KBM-7 (cell line): Measurements from ENCODE around the gene ARID5A.

Experiments used
- DNase-seq: peaks from one replicate; pipeline ENCODE4 v3.0.0-alpha.2; 2015
- in situ Hi-C: fragments of 300-500 bp; cut with MboI; formaldehyde crosslinking; loops from 2 replicates; pipeline ENCODE4 v1.14.3; 2020; ENCODE audit warnings: low sequenced_read_pairs, low pct_unique_long_range_greater_than_20kb, mixed read lengths

Gene ARID5A

DNA sequence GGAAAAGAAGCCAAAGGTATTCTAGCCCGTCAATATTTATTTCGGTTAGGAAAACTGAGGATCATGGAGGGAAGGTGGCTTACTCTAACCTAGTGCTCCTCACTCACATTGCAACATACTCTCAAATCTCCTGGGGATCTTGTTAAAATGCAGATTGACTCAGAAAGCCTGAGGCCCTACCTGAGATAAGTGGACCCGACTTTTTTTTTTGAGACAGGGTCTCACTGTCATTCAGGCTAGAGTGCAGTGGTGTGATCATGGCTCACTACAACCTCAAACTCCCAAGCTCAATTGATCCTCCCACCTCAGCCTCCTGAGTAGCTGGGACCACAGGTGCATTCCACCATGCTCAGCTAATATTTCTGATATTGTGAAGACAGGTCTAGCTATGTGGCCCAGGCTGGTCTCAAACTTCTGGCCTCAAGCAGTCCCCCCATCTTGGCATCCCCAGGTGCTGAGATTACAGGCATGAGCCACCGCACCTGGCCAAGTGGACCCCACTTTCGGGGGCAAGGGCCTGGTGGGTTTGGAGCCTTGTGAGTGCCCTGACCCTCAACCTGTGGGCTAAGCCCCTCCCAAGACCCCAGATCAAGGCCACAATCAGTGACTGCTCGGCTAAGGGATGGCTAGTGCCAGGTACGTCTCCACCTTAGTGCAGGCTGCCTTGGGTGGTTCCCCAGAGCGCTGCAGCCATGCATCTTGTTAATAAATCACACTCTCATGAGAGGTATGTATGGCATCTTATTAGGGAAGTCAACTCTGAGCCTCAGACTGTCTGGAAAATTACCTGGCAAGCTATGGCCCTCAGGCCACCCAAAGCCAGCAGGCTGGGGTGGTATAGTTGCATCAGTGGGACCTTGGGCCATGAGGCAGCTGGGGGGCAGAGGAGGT lies 30.3 kb upstream of the ARID5A start:
- no peak for DNase-seq
- in situ Hi-C loops, result no loop called here

DNA sequence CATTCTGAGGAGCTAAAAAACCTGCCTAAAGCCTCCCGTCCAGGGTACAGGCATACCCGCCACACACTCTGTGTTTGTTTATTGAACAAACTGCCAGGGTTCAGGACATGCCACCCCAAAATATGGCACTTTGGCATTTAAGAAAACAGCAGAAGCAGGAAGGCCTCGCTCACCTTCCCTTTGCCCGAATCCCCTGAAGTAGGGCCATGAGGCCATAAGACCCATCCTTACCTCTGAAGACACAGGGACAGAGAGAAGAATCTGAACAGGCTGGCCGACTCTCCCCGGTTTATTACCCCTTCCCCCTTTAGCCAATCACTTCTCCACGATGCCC lies 29.7 kb upstream of the ARID5A start:
- DNase-seq, result no peak
- in situ Hi-C loops, result no loop called here

DNA sequence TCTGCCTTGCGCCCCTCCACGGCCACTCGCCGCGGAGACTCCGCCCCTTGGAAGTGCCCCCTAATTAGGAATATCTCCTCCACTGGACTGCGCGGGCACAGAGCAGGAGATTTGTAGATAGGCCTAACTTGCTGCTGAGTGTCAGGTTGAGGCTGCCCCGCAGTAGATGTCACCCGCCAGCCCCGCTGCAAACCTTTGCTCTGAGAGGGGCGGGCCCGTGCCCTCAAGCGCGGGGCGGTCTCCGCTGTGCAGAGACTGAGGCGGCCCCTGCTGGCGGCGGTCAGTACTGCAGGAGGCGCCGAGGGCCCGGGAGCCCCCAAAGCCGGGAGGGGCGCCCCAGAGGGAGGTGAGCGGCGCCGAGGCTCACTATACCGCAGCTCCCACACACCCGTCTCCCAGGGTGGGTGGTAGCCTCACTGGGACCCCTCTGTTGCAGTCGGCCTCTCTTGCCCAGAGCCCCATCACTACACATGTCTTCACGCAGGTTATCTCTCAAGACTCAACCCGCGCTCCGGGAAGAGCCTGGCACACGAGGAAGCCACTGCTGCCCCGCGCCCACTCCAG lies 28.5 kb upstream of the ARID5A start:
- DNase-seq, result peak; percentile 73
- in situ Hi-C loops, result no loop called here

DNA sequence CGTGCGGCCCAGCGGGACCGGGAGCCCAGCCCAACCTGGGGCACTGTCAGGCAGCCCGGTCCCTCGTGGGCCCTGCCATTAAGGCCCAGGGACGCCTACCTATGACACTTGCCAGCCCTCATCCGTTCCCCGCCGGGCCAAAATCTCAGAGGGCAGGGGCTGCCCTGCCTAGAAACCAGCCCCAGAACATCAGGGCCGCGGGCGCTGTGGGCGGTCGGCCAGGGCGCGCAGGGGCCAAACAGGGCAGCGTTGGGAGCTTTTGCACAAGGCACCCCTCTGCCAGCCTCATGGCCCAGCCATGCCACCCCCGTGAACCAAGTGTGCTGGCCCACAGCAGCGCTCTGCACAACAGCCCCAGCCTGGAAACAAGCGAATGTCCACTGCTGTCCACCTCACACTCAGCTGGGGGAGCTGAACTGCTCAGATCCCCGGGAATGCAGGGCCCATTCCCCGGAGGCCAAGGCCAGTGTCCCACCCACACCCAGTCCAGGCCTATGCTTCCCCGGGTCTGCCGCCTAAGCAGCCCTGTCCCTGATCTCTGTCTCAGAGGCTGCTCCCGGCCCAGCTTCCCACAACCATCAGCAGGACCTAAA lies 27.9 kb upstream of the ARID5A start:
- in situ Hi-C loops, result no loop called here

DNA sequence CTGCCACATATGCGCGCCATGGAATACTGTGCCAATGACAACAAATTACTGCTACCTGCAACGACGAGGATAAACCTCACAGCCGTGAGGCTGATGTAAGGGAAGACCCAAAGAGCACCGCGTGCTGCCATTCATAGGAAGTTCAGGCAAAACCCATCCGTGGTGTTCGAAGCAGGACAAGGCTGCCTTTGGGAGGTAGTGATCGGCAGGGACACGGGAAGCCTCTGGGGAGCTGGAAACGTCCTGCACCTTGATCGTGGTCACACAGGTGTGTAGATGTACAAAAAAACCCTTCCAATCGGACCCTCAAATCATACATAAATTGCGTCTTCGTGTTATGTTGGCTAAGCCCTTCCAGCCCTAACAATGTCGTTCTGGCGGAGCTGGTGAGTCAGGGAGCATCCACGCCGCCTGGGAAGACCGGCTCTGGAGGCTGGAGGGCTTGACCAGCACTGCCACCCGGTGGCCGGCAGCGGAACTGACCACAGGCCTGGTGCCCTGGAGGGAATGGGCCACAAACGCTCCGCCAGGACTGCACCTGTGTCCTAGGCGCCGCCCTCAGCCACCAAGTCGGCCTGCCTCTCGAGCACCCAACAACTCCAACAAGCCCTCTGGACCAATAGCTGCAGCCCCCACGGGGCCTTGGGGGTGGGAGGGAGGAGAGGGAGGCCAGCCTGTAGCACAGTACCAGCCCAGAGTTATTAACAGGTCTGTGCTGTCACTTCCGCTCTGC lies 27.3 kb upstream of the ARID5A start:
- peak; percentile 81 for DNase-seq
- in situ Hi-C loops, result no loop called here

More for the DNA sequence above, 27.9 kb upstream of the ARID5A start:
- DNase-seq, result no peak

DNA sequence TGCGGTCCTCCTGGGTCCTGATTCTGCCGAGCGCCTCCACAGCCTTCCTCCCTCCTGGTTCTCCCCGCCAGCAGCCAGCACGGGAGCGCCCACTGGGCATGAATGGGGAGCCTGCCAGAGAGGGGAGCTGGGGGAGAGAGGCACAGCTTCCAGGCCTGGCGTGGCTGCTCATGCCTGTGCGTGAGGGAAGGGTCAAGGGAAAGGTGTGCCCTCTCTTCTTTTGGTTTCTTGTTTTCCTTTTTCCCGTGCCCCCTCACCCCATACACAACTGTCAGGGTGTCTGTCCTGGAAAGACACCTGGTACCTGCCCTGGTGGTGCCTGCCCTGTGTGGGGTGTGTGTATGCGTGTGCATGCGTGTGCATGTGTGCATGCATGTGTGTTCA lies 26.7 kb upstream of the ARID5A start:
- in situ Hi-C loops, result no loop called here
- no peak for DNase-seq

DNA sequence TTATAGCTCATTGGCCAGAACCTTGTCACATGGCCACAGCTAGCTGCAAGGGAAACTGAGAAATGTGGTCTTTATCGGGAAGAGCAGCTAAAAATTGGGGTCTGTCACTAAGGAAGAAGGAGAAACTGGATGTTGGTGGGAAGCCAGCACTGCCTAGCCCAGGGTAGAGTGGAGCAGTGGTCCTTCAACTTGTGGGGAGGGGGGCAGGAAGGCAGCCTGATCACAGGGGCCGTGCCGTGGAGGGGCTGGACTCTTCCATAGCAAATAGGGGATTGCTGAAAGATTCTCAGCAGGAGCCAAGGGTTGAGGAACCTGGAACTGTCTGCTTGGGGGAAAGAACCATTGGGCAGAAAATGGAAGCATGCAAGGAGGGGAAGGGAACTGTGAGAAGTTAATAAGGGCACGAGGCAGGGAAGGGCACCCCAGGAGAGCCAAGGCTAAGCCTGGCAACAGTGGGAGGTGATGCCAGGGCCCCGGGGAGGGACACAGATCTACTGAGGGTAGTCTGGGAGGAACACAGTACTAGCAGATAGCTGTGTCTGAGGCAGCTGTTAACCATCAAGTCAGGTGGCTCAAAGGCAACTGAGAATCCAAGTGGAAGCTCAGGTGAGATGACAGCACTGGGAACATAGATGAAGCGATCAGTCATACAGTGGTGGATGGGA lies 25.5 kb upstream of the ARID5A start:
- DNase-seq, result no peak

DNA sequence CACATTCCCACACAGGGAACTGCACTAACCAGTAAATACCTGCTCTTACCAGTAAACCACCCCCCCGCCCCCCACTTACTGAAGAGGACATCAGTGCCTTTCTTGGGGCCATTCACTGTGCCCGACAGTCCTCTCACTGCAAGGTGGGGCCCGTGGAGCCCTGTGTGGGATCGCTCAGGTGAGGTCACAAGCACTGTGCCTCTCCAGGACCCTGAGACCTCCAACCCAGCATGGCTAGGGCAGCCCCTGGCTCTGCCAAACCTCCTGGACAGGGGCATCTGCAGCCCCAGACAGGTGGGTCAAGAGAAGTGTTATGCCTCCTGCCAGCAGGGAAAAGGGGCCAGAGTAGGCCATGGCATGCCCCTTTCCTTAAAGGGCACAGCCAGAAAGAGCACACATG lies 24.7 kb upstream of the ARID5A start:
- no peak for DNase-seq
- in situ Hi-C loops, result no loop called here

More for the DNA sequence above, 25.5 kb upstream of the ARID5A start:
- in situ Hi-C loops, result no loop called here

DNA sequence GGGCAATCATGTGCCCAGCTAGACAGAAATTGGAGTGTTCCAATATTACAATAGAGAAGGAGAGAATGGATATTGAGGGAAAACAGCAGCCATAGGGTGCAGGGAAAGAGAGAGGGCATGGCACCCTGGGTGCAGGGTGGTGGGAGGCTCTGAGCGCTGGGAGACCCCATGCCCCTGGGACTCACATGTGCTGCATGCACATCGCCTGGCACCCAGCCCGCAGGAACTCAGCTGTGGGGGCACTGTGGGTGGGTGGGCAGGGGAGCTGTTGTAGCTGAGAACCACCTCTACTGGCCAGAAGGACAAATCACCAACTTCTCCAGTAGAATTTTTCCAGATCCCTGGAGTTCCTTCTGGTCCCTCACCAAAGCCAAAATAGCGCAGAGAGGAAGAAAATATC lies 24.2 kb upstream of the ARID5A start:
- in situ Hi-C loops, result no loop called here
- DNase-seq, result no peak

DNA sequence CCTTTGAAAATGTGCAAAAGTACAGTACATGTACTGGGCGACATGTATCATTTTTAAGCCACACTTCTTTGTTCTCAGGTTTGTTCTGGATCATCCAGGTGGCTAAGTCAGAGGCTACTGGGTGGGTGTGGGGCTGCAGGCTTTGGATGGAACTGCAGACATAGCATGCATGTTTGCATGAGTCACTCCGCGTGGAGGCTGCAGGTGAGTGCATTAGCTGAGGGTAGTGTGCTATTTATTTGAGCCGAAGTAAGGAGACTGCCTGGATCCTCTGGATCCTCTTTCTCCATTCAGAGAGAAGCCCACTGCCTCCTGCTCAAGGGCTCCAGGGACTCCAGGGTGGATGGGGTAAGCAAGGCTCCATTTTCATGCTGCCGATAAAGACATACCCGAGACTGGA lies 22.0 kb upstream of the ARID5A start:
- in situ Hi-C loops, result no loop called here
- DNase-seq, result no peak

DNA sequence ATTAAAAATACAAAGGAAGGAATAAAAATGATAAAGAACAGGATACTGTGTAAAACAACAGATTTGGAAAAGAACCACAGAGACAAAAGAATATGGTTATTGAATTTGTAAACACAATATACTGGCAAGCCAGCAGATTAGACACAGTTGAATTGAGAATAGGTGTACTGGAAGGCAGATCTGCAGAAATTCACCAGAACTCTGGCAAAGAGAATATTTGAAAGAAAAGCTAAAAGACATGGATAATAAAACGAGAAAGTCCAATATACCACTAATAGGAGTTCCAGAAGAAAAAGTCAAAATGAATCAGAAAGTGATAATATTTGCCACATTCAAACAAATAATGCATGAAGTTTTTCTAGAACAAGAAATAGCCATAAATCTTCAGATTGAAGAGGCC lies 19.5 kb upstream of the ARID5A start:
- in situ Hi-C loops, result no loop called here
- DNase-seq, result no peak

DNA sequence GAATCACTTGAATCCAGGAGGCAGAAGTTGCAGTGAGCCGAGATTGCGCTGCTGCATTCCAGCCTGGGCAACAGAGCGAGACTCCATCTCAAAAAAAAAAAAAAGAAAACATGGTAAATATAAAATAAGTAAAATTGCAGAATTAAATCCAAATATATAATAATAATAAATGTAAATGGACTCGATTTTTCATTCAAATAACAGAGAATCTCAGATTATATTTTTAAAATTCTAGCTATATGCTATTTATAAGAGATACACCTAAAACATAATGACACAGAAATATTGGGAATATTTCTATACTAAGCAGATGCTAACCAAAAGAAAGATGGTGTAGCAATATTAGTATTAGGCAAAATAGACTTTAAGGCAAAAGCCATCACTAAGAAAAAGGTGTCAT lies 16.3 kb upstream of the ARID5A start:
- in situ Hi-C loops, result no loop called here
- no peak for DNase-seq

DNA sequence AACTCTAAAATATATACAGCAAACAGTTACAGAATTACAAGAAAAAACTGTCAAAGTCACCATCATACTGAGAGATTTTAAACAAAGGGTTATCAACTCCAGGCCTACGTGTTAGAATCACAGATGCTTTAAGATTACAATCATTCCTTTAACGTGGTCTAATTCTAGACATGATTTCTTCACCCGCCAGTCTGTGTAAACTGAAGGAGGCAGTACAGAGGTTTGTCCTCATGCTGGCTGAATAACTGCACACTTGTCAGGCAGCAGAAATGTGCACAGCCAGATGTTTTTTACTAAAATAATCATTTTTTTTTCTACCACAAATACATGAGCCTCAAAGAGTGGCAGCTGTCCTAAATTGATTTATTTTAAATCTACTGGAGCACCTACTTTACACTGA lies 15.9 kb upstream of the ARID5A start:
- no peak for DNase-seq
- in situ Hi-C loops, result no loop called here

DNA sequence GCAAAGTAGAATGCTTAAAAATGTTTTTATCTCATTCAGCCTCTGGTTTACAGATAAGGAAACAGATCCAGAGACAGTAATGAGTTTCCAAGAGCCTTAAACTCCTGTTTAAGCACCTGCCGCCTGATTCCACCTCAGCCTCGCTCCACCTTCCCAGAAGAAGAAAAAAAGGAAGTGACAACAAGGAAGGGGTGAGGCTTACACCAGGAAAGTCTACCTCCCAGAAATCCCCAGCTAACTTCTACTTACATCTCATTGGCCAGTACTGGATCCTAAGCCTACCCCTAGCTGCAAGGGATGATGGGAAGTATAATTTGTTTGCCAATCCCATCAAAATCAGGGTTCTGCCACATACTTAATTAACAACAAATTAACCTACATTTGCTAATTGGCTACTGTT lies 15.3 kb upstream of the ARID5A start:
- in situ Hi-C loops, result no loop called here
- DNase-seq, result no peak

DNA sequence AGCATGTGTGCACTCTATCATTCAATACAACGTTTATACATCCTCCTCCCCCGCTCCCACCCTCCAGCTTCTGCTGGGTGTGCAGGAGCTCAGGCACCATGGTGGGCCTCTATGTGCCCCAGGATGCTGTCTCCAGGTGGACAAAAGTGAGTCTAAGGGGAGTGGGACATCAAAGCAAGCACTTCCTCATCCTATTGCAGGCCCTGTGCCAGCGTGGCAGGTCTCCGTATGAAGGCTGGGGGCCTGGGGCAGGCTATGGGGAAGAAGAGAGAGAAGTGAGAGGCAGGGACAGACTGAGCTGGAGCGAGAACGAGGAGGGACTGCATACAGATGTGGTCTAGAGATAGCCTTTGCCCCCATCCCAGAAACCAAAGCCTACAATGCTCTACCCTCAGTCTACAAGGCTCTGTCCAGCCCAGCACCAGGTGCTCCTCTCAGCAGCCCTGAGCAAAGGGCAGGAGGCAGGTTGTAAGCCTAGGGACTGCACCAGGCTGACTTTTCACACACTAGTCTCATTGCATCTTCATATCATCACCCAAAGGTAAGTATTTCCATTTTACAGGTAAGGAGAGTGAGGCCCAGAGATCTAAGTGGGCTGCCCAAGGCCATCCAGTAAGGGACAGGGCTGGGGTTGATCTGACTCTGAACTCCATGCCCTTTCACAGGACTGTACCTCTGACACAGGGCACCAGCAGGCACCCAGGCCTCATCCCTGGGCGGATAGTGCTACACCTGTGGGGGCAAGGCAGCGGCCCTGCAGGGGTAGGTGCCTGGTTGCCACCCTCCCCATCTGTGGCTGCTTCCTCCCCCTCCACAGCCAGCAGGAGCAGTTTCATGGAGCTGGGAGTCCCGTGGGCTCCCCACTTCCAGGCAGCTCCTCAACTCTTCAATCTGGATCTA lies 14.0 kb upstream of the ARID5A start:
- in situ Hi-C loops, result no loop called here
- DNase-seq, result no peak

DNA sequence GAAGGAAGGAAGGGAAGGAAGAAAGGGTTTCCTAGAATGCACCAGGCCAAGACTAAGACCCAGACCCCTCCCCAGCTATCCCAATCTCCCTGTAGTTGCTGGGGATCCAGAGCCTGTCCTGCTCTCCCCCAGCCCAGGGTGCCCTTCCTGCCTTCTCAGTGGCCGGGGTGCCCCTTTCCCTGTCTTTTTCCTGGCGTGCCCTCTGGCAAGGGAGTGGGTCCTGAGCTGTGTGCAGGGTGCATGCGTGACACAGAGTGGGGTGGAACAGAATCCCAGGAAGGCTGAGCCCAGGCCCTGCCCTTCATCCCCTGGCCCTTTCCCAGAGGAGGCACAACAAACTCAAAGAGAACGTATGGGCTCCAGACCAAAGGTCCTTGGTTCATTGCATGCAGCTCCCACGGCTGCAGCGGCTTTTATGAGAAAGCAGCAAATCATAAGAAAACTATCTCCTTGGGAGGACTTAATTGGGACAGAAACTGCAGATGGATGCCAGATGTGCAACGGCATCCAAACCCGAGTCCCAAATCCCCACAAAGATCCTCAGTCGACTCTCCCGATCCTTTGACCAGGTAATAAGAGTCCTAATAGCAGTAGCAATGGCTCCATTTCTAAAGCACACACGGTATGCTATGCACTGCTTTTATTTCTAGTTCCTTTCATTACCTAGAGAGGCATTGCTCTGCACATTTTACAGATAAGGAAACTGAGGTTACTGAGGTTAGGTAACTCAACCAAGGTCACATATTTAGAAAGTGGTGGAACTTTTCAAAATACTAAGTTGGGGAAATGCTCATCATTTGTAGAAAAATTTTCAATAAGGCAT lies 12.7 kb upstream of the ARID5A start:
- in situ Hi-C loops, result no loop called here
- no peak for DNase-seq

DNA sequence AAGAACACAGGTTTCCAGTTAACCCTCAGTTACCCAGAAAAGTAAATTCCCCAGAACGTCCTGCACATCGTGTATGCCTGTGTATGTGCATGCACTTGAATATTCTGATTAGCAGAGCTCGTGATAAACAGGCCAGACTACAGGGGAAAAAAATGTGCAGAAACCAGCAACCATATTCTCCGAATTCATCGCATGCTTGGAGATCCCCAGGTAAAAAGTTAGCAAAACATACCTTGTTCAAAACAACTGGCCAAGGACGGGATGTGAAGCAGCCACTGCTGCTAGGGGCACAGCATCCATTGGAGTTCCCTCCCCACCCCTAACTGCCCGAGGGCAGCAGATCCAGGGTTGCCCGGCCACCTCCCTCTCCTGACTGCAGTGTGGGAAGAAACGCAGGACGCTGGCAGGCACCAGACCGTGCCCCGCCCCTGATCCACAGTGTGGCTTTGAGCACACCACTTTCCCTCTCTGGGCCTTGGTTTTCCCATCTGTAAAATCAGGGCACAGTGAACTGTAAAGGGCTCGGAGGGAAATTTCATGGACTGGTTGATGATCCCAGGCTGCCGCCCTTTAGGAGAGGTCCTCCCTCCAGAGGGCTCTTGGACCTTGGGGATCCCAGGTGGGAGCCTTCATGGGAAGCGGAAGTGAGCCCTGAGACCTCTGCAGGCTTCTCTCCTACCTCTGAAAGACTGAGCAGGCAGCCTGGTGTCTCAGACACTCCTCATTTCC lies 11.9 kb upstream of the ARID5A start:
- no peak for DNase-seq
- in situ Hi-C loops, result no loop called here
